ENCODE data around the gene LSAMP. TPM values are rescaled to one million over a fixed set of nuclear protein-coding genes. Genes with fewer than 3 reads are reported as not detected.

LSAMP gene
- total RNA-seq, 1 experiment from 2014 or later, result 0.16 TPM

DNA sequence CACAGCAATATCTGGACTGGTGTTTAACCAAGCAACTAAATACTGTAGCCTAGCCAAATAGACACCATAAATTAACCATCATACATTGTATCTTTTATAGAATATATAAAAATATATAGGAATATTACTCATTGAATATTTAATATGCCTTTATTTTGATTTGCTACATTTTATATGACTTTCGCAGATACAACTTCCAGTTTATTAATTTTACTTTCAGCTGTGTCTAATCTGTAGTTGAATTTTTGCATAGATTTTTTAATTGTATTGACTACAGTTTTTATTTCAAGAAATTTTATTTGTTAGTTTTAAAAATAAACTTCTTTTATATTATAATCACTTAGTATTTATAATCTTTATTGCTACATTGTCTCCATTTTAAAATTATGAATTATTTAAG, 299.7 kb downstream of the LSAMP start:
- Histone ChIP-seq H3K9me3 (peaks cover 2% of the 10 kb centered on the region; the same call in 1 of the 2 replicates), H3K27me3 (no peaks in the 10 kb centered on the region)
- DNase-seq, result no peak

DNA sequence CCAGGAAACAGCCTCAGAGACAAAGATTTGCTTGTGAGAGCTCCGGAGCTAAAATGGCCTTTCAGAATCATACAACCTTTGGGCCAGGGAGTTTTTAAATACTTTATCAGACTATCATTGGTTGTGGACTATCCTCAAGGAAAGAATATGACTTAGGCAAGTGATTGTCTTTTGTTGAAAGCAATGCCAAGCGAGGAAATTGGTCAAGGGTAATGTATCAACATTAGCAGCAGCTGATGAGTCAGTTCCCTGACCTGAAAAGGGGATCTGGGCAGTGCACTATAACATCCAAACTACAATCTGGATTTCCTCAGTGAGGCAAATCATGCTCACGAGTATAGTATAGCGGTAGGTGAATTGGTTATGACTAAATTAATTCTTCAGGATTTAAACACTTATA, 303.6 kb downstream of the LSAMP start:
- Histone ChIP-seq H3K36me3 (no peaks in the 10 kb centered on the region), H3K27me3 (no peaks in the 10 kb centered on the region), H3K4me3 (no peak overlapping the region), H3K9me3 (peaks cover 2% of the 10 kb centered on the region; the same call in 1 of the 2 replicates)
- DNase-seq, result no peak

More for the DNA sequence above, 299.7 kb downstream of the LSAMP start:
- Histone ChIP-seq H3K36me3 (no peaks in the 10 kb centered on the region), H3K4me3 (no peak overlapping the region)

DNA sequence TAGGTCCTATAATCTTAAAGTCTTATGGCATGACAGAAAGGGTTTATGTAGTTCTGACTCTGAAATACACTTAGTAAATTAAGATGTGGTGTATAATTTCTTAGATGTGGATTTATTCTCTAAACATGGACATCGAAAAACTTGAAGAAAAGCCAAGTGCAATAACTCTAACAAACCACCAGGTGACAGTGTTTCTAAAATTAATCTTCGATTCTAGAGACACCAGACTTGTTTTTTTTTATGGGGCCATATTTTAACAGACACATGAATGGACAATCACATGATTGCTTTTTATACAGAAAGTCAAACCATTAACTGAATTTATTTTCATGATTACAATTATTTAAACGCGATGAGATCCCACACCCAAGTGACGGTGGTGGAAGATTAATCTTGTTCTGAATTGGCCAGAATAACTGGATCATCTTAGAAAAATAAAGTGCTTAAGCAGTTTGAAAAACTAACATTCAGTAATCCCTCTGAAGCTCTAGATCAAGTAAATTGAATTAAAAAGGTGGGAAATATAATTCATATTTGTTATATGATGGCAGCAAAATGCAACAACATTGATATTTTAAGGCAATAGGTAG, 305.1 kb downstream of the LSAMP start:
- H3K4me3 ChIP-seq, result no peak overlapping the region
- no peaks in the 10 kb centered on the region for H3K27me3 ChIP-seq
- no peaks in the 10 kb centered on the region for H3K36me3 ChIP-seq
- H3K9me3 ChIP-seq, result no peaks in the 10 kb centered on the region
- DNase-seq, result no peak

DNA sequence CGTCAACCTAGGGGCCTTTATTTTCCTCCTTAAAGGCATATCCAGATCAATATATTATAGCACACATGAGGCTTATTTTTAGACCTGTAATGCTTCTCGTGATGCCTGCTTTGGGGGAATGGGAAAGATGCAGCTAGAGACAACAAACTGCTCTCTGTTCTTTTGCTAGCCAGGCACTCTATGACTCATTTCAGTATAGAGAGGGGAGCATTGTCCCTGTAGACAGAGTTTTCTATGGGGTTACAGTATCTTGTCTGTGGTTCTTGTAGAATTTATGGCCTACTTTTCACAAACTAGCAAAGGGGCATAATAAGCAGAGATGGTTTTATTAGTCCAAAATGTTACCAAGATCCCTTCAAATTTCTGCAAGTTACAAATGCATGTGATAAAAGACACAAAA, 305.6 kb downstream of the LSAMP start:
- no peak for DNase-seq
- no peak overlapping the region for H3K4me3 ChIP-seq
- H3K36me3 ChIP-seq, result no peaks in the 10 kb centered on the region
- H3K27me3 ChIP-seq, result no peaks in the 10 kb centered on the region
- no peaks in the 10 kb centered on the region for H3K9me3 ChIP-seq

DNA sequence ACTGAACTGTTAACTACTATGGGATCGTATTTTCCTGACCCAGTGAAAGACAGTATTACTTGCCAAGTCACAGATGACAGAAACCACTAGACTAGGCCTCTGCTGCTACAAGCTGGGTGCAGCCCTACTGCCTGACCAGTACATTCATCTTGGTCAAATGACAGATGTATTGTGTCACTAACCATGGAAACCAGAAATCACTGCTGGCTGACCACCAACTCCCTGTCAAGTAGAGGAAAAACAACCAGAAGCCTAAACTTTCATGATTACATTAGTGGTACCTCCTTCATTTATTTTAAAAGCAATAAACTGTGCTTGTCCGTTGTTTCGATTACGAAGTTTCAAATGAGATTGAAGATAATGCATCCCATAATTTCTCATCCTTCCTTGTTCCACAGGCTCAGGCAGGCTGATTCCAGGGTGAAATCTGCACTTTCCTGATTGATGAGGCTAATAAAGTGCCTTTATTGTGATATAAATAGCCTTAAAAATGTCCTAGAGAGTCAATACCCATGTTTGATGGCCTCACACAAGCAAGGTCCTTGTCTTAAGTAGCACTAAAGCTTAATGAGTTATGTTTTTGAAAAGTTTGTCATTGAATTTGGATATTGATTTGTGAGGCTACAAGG, 309.7 kb downstream of the LSAMP start:
- peak; percentile 15 for DNase-seq

DNA sequence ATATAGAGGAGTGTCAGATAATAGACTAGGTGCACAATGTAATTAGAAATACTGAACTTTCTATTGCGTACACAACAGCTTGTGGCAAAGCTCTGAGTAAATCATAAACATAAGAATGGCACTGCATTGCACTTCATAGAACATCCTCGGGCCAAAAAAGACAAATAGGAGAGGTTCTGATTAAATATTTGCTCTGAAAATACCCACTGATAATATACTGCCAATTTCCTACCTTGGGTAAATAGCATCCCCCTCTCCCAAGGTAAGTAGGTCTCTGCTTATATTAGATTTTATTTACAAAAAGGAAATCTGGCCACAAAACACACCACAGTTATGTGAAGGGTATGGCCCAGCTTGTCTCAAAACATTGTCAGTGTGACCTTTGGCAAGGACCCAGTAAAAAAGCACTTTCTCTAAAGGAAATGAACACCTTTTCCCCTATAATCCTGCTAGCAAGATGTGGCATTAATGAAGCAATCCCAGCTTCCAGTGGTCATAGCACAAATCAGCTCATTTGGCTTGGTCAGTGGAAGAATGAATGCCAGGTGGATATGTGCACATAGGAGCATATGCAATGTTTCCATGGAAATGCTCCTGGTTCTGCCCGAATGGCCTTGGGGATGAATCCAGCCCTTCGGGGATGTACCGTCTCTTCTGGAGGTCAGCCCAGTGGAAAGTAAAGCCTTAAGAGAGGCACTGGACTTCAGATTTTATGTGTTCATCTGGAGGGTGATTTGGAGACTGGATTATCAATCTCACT, 315.9 kb downstream of the LSAMP start:
- Histone ChIP-seq H3K9me3 (no peaks in the 10 kb centered on the region), H3K36me3 (no peaks in the 10 kb centered on the region), H3K4me3 (no peak overlapping the region), H3K27me3 (no peaks in the 10 kb centered on the region)
- DNase-seq, result no peak

More for the DNA sequence above, 309.7 kb downstream of the LSAMP start:
- no peaks in the 10 kb centered on the region for H3K9me3 ChIP-seq
- H3K27me3 ChIP-seq, result no peaks in the 10 kb centered on the region
- no peak overlapping the region for H3K4me3 ChIP-seq
- no peaks in the 10 kb centered on the region for H3K36me3 ChIP-seq

DNA sequence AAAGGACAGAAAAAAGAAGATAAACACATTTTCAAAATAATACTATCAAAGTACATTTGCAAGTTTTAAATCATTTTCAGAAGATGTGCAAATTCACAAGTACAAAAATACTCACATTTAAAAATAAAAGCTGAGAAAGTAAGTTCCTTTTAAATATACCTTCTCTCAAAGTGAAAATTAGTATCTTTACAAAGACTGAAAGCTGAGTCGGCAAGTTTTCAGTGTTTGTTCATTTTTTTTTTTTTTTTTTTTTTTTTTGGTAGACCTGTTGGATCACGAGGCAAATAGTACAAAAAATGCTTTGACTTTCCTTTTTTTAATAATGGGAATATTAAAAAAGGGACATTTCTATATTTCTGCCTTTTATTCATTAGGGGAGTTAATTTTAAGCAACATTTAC, 317.8 kb downstream of the LSAMP start:
- Histone ChIP-seq H3K36me3 (no peaks in the 10 kb centered on the region), H3K27me3 (no peaks in the 10 kb centered on the region), H3K9me3 (no peaks in the 10 kb centered on the region), H3K4me3 (no peak overlapping the region)
- DNase-seq, result no peak

DNA sequence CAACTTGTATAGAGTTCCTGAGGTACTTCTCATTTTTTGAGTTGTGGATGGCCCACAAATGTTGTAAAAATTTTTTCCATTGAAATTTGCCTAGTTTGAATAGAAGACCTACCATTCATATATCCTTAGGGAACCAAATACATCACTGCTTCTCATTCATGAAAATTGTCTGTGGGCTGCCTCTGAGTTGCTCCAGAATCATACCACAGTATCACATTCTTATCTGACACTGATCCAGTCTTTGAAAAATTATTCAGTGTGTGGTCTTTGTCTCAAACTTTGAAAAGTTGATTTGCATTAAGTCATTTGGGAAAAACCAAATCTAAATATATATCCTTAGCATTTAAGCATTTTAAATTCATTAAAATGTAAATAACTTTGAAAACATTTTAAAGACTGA, 321.1 kb downstream of the LSAMP start:
- Histone ChIP-seq H3K9me3 (no peaks in the 10 kb centered on the region), H3K36me3 (no peaks in the 10 kb centered on the region), H3K4me3 (no peak overlapping the region), H3K27me3 (no peaks in the 10 kb centered on the region)
- no peak for DNase-seq

DNA sequence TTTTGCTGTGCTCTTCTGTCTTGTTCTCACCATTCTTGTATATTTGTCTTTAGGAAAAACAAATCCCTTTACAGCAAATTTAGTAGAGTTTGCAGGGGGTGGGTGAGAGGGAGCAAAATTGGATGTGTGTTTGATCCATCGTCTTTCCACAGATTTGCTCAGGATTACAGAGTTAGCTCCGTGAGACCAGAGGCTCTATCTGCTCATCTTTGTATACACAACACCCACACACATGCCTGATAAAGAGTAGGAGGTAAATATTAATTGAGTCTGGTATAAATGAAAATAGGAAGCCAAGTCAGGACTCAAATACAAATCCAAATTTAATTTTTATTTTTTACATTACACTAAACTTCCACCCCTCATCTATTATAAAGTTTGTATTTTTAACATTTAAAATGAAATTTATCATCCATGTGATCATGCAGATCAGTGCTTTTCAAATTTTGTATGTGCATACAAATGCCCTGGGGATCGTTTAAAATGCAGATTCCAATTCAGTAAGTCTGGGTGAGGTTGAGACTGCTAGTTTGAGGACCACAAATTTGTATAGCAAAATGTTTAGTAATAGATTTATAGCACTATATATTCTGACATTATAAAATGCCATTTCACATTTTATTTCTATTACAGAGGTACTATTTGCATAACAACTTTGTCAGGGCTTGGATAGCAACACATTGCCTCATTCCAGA, 326.7 kb downstream of the LSAMP start:
- Histone ChIP-seq H3K4me3 (no peak overlapping the region), H3K9me3 (no peaks in the 10 kb centered on the region), H3K27me3 (no peaks in the 10 kb centered on the region), H3K36me3 (no peaks in the 10 kb centered on the region)
- no peak for DNase-seq

DNA sequence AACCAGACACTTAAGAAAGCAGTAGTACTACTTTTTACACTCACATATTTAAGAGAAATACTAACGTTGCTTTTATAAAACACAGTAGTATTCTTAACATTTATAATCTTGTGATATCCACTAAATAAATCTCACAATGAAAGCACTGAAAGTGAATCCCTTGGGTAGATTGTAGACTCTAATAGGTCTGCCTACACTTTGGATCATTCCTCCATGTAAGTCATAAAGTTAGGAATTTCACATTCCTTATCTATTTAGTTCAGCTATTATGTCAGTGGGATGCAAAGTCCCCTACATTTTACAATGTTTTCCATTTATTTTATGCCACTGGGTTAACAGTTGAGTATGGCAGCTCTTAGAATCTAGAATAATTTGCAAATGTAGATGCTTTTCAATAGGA, 330.7 kb downstream of the LSAMP start:
- DNase-seq, result no peak
- no peaks in the 10 kb centered on the region for H3K36me3 ChIP-seq
- no peaks in the 10 kb centered on the region for H3K9me3 ChIP-seq
- H3K27me3 ChIP-seq, result no peaks in the 10 kb centered on the region
- H3K4me3 ChIP-seq, result no peak overlapping the region

DNA sequence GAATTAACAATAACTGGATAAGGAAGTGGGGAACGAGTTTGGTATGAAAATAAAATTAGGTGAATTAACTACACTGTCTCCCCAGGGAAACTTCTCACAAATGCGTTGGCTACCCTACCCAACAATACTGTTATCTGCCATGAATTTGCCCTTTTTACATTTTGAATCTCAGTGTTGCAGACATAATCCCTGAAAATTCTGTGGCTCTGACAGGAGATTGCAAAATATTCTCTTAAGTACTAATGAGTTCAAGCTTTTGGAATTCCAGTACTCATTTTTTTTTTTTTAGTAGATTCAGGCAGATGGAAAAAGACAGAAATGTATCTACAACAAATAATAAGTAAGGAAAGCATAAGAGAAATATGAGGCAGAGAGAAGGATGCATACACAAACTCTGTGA, 332.6 kb downstream of the LSAMP start:
- no peak for DNase-seq
- Histone ChIP-seq H3K4me3 (no peak overlapping the region), H3K27me3 (no peaks in the 10 kb centered on the region), H3K9me3 (no peaks in the 10 kb centered on the region), H3K36me3 (no peaks in the 10 kb centered on the region)

DNA sequence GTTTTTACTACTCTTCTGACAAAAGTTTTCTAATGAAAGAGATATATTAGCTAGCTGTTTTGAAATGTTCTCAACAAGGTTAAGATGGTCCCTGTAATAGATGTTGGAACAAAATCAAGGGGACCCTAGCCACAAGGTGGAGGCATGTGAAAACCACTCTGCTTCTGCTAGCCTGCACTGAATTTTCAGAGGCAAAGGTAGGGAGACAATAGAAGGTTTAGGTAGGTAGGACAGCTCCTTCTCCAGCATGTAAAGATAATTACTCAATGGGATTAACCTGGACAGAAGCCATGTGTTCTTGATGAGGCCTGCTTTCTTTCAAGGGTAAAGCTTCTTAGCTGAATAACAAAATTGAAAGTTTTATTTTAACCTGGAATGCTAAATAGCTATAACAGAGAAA, 333.5 kb downstream of the LSAMP start:
- Histone ChIP-seq H3K9me3 (no peaks in the 10 kb centered on the region), H3K27me3 (no peaks in the 10 kb centered on the region), H3K36me3 (no peaks in the 10 kb centered on the region), H3K4me3 (no peak overlapping the region)
- no peak for DNase-seq

DNA sequence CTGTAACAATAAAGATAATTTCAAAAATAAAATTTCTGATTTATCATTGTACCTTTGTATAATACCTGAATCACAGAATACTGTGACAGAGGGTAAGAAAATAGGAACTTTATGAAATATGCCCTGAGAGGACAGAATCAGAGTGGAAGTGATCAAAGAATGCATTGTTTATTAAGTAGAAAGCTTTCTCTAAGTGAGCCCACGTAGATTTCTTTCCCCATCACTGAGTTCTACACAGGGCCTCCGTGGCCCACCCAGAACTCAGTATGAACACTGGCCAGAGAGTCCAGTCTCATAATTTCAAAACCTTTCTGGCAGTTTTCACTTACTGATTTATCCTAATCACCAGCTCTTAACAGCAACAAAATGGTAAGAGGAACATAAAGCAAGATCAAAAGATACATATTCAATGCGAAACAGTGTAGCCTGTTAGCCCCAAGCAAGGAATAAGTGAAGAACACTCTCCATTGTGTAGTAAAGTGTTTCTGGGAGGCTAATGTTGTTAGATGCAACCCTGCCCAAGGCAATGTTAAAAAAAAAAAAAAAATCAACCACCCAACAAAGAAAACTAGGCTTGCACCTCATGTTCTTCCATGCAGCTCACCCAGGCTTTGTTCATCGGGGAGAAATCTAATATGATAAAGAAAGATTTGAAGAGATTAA, 341.3 kb downstream of the LSAMP start:
- no peak for DNase-seq
- no peaks in the 10 kb centered on the region for H3K27me3 ChIP-seq
- H3K36me3 ChIP-seq, result no peaks in the 10 kb centered on the region
- H3K4me3 ChIP-seq, result no peak overlapping the region
- H3K9me3 ChIP-seq, result no peaks in the 10 kb centered on the region

DNA sequence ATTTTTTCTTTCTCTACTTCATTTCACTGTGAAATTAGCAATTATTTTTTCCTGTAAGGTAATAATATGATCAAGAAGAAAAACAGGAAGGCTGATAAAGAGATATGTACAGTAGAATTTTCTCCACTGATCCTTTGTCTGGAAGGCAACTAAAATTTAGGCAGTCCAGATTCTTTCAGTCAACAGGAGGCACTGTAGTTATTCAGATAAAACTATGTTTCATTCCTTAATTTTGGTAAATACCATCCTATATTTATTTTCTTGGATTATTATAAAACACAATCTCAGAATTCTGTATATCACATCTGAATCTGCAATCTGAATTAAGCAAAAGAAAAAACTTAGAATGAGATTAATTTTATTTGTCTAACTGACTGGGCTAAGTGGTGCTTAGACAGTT, 343.2 kb downstream of the LSAMP start:
- DNase-seq, result no peak
- Histone ChIP-seq H3K36me3 (no peaks in the 10 kb centered on the region), H3K4me3 (no peak overlapping the region), H3K9me3 (no peaks in the 10 kb centered on the region), H3K27me3 (no peaks in the 10 kb centered on the region)

DNA sequence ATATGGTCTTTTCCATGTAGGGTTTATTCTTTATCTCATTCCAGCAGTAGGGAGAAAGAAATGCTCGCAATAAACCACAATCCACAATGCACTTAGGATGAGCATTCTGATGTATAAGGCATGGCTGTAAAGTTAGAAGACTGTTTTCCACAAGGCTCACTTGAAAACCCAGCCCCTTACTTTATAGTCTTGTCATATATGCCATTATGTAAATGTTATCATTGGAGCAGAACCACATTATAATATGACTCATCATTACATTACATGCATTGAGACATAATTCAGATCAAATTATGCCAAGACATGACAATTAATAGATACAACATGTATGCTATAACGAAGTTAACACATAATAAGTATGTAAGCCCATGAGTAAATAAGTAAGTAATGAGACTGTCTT, 348.1 kb downstream of the LSAMP start:
- no peak for DNase-seq
- no peak overlapping the region for H3K4me3 ChIP-seq
- no peaks in the 10 kb centered on the region for H3K36me3 ChIP-seq
- no peaks in the 10 kb centered on the region for H3K9me3 ChIP-seq
- no peaks in the 10 kb centered on the region for H3K27me3 ChIP-seq

DNA sequence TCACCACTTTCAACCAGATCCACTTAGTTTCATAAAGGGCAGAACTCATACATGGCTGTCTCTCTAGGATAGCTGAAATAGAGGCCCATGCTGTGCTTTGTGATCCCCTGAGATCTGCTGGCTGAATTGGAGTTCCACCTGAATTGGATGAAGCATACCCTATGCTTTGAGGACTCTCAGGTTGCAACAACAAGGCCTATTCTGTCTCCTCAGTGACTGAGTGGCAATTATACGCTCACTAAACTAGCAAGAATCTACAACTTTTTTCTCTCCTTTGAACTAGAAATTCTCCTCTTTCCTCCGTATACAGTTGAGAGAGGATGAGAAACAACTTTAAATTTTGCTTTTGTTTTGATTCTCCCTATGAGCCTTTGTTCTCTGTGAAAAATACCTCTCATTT, 348.7 kb downstream of the LSAMP start:
- no peak for DNase-seq

DNA sequence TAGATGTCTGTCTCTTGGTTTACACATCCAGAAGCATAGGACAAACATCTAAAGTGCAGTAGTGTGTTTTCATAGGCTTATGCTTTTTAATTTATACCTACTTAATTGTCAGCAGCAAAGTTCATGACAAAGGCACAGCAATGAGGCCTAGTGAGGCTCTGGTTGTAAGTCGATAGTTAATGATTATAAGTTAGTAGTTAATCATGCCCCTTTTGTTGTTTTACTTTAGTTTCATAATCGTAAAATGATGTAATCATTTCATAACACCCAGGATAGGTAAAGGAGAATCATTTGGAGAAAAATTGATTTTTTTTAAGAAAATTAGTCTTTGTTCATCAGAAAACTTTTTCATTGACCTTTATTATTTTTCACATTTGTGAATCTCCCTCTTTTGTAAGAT, 351.9 kb downstream of the LSAMP start:
- H3K9me3 ChIP-seq, result no peaks in the 10 kb centered on the region
- no peak for DNase-seq
- no peaks in the 10 kb centered on the region for H3K27me3 ChIP-seq
- no peaks in the 10 kb centered on the region for H3K36me3 ChIP-seq
- H3K4me3 ChIP-seq, result no peak overlapping the region

More for the DNA sequence above, 348.7 kb downstream of the LSAMP start:
- no peaks in the 10 kb centered on the region for H3K36me3 ChIP-seq
- H3K9me3 ChIP-seq, result no peaks in the 10 kb centered on the region
- H3K4me3 ChIP-seq, result no peak overlapping the region
- H3K27me3 ChIP-seq, result no peaks in the 10 kb centered on the region

Measured in MG63 (cell line).